Measurements from ENCODE around the gene IFT43.

DNA sequence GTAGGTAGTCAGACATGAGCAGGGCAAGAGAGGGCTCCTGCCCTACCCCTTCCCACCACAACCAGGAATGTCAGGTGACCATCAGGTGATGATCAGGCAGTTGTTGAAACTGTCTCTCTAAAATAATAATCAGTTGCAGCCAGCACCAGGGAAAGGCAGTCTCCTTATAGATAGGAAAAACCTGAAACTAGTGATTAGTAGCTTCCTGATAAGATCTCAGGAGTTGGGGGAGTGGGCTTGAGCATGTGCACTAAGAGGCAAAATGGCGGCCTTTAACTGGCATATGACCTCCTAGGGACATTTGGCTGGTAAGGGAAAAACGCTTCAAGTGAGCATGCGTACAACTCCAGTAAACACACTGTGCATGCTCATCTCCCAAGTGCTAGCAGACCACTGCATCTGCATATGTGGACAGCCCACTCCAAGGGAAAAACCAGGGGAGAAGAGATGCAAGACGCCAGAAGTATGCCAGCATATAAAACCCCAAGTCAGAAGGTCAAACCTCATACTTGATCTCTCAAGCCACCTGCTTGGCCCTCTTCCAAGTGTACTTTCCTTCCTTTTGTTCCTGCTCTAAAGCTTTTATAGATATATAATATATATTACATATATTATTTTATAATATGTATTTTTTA, 40.8 kb upstream of the IFT43 start:
- TF ChIP-seq, protein P1, sequence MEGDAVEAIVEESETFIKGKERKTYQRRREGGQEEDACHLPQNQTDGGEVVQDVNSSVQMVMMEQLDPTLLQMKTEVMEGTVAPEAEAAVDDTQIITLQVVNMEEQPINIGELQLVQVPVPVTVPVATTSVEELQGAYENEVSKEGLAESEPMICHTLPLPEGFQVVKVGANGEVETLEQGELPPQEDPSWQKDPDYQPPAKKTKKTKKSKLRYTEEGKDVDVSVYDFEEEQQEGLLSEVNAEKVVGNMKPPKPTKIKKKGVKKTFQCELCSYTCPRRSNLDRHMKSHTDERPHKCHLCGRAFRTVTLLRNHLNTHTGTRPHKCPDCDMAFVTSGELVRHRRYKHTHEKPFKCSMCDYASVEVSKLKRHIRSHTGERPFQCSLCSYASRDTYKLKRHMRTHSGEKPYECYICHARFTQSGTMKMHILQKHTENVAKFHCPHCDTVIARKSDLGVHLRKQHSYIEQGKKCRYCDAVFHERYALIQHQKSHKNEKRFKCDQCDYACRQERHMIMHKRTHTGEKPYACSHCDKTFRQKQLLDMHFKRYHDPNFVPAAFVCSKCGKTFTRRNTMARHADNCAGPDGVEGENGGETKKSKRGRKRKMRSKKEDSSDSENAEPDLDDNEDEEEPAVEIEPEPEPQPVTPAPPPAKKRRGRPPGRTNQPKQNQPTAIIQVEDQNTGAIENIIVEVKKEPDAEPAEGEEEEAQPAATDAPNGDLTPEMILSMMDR (IDR thresholded peaks at IDR 0.05): no peak
- no peak for TF ChIP-seq POLR2AphosphoS5 (IDR thresholded peaks at IDR 0.05)

Measured in transverse colon (tissue), 4 donors.